HG03342 (cell line): ENCODE data around the gene MAGEL2.
A peak's percentile ranks its signal among the peaks of the same experiment; 100 is the strongest.

Experiments
- ATAC-seq: cut with Tn5 transposase; IDR thresholded peaks from one replicate; pipeline ENCODE4 v1.9.1; 2021; ENCODE audit warnings: mild to moderate bottlenecking, moderate library complexity; ENCODE audit not compliant: unreplicated experiment

The MAGEL2 gene

DNA sequence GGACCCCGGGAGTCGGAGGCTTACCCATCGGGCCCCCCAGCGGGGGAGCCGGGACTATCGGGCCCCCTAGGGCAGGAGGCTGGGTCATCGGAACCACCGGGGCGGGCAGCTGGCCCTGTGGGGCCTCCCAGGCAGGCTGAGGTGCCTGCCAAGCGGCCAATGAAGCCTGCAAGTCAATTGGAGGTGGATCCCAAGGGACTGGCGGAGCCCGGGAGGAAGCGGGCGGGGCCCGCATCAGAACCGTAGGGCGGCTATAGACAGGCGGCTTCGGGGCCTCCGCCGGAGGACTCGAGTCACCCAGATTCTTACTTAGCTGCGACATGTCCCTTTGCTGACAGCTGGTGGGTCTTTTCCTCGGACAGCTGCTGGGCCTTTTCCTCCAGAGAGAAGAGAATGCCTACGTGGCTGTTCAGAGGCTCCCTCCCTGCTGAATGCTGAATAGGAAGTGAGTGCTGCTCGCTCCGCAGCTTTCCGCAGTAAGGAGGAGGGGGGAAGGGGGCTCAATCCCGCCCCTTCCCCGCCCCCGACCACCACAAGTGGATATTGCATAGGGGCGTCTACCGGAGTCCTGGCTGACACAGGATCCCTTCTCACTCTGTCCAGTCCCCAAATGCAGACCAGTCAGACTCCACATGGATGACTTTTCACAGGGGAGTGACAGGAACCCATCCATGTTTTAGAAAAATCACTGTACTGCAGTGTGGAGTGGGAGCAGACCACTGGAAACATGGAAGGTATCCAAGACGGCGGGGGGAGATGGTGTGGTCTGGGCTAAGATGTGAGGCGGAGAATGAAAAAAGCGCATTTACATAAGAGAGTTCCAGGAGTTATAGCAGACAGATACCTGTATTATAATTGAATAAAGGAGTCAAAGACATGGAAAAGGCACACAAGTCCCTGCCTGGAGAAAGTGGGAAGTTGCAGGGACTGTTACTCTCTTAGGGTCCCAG lies at the start of gene MAGEL2:
Gene MAGEL2 (minus strand): TSS at position 447 of the 950 bp plus-strand sequence. CDS start 125 bp downstream, at position 322.
- no peak for ATAC-seq

DNA sequence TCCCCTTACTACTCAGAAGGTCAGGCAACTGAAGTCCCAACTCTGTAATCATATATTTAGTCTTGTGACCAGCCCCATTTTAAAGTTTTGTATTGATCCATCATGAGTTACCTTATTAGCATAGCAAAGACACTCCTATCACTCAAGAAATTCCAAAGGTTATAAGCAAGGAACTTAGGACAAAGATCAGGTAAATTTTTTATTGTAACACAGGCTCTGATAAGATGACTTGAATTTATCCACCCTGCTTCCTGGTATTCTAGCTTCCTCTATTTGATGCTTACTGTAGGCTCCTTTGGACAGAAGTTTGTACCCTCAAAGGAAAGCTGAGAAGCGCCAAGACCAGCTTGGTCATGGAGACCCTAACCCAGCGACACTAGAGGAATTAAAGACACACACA lies 47.6 kb upstream of the MAGEL2 start:
- no peak for ATAC-seq

DNA sequence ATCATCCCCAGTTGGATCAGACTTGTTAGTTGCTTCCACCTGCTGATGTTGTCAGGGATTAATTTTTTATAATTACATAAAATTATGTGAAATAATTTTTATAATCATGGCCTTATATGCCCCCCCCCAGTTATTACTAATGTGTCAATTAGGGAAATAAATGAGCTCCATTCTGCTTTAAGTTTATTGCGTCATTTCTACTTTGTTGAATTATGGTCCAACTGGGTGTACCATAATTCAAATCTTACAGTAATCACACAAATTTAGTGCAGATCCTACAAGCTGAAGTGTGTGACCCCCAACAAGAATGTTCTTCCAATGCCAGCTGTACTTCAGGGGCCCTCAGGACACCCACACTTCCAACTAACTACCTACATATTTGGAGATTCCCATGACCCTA lies 46.9 kb upstream of the MAGEL2 start:
- ATAC-seq = no peak

DNA sequence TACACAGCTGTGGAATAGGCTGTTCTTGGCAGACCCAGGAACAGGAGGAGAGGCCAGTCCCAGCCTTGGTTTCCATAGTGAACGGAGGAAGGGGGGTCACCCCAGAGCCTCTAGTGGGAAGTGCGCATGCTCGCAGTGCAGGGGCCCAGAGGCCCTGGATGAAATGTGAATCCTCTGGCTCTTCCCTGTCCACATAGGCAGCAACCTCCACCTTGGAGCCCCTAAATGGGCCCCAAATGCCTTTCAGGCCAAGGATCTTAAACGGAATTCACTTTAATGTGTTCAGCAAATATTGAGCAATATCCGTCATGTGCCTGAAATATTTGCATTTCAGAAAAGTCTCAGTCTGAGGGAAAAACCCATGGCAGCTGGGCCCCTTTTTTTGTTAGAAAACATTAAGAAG lies 42.8 kb upstream of the MAGEL2 start:
- ATAC-seq = no peak

DNA sequence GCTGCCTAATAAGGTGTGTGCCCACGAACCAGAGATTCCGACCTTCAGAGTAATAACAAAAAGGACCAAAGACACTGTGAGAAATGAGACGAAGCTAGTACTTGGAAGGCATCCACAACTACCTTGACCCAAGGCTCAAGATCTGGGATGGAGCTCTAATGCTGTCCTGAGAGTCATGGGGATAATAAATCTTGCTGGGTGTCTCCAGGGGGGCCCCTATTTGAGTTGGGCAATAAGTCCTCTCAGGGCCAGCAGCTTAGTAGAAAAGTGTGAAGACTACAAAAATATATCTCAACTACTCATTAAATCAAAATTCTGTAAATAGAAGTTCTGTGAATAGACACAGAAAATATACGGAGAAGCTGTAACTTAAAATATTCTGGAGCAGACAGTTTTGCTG lies 42.3 kb upstream of the MAGEL2 start:
- no peak for ATAC-seq

DNA sequence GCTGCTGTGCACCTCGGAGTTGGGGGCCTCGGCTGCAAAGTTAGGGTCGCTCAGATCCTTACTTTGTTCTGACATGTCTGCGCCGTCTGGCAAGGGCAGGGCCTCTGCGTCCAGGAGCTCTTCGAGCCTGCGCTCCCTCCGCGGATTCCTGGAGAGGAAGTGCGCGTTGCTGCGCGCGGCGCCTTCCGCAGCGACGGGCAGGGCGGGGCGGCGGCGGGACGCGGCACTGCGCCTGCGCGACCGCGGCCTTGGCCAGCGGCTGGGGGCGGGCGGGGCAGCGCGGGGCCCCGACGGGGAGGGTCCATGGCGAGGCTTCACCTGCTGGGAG lies 39.4 kb upstream of the MAGEL2 start, which contains the start of gene NDN:
Gene NDN (minus strand): TSS at position 163 of the 328 bp plus-strand sequence. CDS start 88 bp downstream, at position 75.
- no peak for ATAC-seq

DNA sequence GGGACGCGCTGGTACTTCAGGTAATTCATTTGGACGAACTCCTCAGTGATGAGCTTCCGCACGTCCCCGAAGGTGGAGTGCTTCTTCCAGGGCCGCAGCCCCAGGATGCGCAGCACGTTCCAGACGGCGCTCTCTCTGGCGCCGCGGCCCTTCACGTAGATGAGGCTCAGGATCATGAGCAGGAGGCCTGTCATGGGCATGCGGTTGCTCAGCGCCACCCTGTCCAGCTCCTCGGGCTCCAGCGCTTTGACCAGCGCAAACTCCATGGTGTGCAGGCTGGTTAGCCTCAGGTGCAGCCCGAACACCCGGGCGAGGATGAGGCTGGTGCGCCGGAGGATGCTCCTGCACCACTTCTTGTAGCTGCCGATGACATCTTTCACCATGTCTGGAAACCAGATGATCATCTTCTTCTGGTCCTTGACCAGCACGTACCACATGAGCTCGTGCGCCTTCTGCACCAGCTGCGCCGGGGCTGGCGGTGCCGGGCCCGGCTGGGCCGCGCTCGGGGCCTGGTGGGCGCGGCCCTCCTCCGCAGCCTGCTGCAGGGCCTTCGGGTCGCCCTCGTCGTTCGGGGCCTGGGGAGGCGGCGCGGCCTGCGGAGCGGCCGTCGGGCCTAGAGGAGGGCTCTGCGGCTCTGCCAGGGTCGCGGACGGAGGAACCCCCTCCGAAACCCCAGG lies 38.9 kb upstream of the MAGEL2 start:
- no peak for ATAC-seq

DNA sequence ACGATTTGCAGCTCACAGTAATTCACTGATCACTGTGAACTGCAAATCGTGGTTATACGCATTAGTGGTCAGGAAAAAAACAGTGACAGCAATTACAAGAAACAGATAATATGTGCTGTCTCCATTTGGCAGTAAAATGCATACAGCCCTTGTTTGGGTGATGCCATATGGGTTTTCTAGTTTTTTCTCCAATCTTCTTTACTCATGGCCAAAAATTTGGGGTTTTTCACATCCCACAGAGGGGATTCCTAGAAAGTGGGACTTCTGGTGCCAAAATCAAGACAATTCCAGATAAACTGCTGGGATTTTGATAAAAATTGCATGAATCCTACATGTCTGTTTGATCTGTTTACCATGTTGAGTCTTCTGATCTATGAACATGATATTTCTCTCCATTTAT lies 23.8 kb upstream of the MAGEL2 start:
- ATAC-seq = no peak

DNA sequence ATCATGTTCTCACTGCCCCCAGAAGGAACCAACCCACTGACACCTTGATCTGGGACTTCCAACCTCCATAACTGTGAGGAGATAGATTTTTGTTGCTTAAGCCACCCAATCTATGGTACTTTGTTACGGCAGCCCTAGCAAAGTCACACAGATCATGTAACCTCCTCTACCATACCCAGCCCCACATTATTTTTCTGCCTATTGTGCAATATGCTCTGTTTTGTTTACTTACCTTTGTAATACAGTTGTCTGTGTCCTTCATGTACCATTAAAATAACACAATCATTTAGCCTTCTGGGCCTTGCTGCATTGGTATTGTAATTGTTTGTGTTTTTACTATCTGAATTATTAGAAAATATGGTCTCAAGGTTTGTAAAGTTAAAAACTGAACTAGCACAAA lies 23.3 kb upstream of the MAGEL2 start:
- ATAC-seq = no peak

DNA sequence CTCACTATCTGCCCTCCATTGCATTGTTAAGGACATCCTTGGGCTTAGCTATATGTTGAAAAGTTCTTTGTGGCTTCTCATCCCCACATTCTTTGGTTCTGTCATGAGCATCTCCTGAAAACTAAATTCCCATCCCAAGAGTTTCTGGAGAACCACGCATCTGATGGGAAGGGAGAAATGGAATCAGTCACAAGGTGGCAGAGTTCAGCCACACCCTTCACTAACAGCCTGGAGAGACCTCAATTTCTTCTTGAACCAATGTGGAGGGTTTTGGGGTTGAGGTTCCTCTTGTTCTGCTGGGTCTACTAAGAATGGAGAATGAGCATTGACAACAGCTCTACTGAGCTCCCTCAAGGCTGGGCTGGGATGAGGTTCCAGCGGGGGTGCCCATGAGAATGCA lies 15.6 kb upstream of the MAGEL2 start:
- no peak for ATAC-seq

DNA sequence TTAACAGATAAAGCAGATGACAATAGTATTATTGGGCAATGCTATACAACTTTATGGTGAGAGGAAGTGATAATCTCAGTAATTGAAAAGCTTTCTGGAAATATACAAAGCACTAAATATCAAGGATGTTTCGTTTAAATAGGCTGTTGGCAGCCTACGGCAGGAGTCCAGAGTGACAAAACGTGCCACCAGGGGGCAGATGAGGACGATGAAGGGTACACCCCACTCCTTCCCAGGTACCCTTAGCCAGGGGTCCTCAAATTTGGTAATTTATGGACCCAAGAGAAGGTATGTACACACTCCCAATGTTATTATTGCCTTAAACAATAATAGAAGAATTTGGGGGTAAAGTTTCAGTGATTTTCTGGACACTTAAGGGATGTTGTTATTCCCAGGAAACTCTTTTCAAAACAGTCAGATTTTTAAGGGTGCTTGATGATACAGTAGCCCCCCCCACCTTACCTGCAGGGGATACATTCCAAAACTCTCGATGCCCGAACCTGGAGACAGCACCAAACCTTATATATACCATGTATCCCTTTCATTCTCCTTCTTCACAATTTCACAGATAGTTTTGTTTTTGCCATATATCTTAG lies 1.4 kb upstream of the MAGEL2 start:
- ATAC-seq = no peak

DNA sequence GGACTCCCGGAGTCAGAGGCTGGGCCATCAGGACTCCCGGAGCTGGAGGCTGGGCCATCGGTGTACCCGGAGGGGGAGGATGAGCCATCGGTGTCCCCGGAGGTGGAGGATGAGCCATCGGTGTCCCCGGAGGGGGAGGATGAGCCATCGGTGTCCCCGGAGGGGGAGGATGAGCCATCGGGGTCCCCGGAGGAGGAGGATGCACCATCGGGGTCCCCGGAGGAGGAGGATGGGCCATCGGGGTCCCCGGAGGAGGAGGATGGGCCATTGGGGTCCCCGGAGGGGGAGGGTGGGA lies 719 bp downstream of the MAGEL2 start:
- no peak for ATAC-seq

DNA sequence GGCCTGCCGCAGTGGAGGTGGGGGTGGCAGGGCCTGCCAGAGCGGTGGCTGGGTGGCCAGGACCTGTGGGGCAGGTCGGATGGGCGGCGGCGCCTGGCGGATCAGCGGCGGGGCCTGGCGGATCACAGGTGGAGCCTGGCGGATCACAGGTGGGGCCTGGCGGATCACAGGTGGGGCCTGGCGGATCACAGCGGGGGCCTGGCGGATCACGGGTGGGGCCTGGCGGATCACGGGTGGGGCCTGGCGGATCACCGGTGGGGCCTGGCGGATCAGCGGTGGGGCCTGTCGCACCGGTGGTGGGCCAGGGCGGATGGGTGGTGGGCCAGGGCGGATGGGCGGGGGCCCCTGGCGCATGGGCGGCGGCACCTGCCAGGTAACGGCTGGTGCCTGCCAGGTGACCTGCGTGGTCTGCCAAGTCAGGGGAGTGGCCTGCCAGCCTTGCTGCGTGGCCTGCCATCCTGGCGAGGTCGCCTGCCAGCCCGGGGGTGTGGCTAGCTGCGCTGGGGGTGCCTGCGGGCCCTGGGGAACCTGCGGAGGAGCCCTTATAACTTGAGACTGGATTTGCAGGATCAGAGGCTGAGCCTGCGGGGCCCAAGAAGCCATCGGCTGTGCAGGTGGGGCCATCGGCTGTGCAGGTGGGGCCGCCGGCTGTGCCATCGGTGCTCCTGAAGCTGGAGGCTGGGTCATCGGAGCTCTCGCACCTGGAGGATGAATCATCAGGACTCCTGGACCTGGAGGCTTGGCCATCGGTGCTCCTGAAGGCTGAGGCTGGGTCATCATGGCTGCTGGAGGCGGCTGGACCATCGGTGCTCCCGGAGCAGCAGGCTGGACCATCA lies 1.3 kb downstream of the MAGEL2 start:
- no peak for ATAC-seq

DNA sequence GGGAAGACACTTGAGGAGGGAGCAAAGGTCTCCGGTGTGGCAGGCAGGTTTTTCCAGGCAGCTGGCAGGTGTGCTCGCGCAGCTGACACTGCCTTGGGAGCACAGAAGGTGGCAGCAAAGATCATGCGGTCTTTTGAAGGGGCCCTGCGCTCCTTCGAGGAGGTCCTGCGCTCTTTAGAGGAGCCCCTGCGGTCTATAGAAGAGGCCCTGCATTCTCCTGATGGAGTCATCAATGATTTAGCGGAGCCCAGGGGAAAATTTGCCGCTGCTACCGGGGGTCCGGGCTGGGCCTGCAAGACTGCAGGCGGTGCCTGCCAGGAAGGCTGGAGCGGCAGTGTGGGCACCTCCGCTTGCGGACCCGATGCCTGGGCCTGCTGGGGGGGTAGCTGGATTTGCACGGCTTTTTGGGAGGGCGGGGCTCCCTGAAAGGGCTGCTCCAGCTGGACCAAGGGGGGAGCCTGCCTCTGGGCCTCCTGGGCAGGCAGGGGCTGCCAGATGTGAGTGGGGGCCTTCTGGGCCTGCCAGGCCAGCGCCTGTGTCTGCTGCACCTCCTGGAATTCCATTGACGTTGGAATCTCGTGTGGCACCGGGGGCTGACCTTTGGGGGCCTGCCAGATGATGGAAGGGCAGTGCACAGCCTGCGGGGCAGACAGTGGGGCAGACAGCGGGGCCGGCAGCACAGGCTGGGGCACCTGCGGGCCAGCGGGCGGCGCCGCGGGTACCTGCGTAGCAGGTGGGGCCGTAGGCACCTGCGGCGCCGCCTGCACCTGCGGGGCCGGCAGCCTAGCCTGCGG lies 2.1 kb downstream of the MAGEL2 start:
- ATAC-seq = no peak

DNA sequence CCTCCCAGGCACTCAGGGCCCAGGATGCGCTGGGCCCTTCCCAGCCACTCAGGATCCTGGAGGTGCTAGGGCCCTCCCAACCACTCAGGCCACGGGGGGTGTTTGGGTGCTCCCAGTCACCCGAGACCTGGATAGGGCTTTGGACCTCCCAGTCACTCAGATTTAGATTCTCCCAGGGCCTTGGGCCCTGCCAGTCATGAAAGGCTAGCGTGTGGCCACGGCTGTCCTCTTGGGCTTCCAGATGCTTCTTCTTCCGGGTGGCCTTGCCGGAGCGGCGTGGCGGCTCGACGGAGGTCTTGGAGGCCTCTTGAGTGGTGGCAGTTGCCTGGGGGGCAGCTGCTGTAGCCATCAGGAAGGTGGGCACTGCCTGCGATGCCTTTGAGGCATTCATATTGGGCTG lies 2.8 kb downstream of the MAGEL2 start:
- no peak for ATAC-seq

DNA sequence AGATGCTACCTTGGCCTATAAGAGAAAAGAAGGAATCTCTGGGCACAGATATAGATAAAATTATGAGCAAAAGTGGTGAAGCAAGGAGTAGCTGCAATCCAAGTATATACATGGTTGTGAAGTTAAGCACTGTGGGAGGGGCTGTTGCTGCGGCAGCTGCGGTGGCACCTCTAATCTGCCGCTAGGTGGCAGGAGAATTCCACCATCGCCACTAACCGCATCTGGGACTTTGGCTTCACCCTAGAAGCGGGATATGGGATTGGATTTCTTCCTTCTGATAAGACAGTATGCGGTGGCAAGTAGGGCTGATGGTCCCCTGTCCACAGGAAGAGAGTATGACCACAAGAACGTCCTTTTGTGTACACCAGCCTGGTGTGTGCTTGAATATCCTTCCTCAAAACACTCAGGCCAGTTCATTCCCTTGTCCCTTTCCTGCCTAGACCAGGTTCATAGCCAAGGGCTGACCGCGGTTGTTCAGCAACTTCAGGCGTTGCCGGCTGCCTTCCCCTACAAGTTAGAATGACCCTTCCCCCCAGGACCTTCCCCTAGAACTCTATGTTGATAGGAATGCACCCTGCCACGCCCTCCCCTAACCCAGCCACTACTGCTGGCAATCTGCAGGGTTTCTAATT lies 5.1 kb downstream of the MAGEL2 start:
- ATAC-seq = peak; percentile 73

DNA sequence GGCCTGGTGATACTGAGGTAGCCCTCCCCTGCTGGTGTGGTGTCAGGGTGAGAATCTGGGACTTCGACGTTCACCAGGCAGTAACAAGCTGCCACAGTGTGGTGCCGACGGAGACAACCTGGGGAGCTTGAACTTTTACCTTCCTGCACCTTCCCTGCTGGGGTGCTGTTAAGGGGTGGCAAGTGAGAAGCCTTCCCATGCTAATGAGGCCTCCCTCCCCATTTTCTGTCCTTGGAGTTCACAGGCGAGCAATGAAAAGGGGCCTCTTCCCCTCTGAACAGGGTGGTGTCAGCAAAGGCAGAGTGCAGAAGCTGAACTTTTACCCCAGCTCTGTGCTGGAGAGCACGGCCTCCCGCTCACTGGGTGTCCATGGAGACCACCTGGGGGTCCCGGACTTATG lies 13.5 kb downstream of the MAGEL2 start:
- ATAC-seq = no peak

DNA sequence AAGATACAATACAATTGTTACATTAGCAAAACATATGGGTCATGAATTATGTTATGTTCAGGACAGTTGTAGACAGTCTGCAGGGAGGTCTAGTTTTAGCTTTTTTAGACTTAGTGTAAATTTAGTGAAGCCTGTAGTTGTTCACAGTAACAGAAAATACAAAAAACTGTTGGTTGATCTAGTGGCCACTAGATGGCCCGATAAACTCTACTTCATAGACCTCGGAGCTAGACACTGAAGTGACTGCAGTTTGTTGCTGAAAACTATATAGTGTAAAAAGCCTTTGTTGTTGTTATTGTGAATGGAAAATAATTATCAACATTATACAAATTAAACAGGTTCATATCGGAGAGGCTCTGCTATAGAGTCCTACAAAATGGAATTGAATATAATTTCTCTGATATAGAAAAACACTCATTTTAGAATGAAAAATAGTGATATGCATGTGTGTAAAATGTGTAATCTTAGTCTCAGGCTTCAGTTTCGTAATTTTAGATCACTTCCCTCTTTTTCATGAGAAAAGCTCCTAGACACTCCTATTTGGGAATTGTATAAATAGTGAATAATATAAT lies 18.3 kb downstream of the MAGEL2 start:
- ATAC-seq = no peak

DNA sequence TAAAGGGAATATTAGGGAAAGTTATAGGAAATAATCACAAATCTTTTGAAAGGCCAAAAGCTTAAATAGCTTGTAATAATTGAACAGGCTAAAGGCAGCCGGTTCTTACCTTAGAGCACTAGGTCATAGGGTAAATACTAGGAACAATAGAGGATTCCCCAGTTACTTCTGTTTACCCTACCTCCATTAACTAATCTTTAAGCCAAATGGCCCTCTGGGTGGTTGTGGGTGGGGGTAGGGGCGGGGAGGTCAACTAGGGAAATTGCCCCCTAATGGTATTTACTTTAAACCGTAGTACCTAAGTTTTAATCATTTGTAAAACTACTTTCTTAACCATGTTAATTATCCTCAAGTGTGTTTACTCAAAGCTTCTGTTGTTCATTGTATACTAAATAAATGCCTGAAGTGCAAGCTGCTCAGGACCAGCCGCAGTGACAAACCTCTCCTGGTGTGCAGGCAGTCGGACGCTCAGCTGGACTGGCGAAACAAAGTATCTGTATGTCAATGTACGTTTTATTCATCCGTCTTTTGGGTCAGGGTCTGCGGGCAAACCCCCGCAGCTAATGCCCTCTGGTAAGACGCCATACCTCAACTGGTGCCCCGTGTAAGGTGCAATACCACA lies 18.9 kb downstream of the MAGEL2 start:
- ATAC-seq = no peak
